Nasal cavity respiratory epithelium epithelial cell of viscerocranial mucosa (primary cell): ENCODE data around the gene GATM. TPM values are rescaled to one million over a fixed set of nuclear protein-coding genes. Genes with fewer than 3 reads are reported as not detected.

ENCODE experiments used
- total RNA-seq: library from RNA; depleted of rRNA; stranded (reverse); fragments of >200 nt; gene quantifications from 2 replicates; pipeline ENCODE4 v1.2.3, GENCODE V29; 2014

GATM gene
- 2.1 and 5.7 TPM in 2 replicates for total RNA-seq

GRCh38 chr15:45378149-45378912 lies at the start of gene GATM:
Gene GATM, minus strand, starts transcription at chr15:45378544. Its CDS starts 91 bp downstream, at chr15:45378453.

Other genes with a start within 250 kb of the GATM start
- 36.2 and 50.6 TPM in 2 replicates for gene DUOXA1, start 248.7 kb downstream of the GATM start, total RNA-seq
- gene DUOX1, start 248.6 kb downstream of the GATM start, total RNA-seq: 26.7 and 48.0 TPM in 2 replicates
- gene SHF, start 190.6 kb downstream of the GATM start, total RNA-seq: 0.14 and 0.34 TPM in 2 replicates
- not detected in 2 replicates for gene SLC28A2, start 126.3 kb downstream of the GATM start, total RNA-seq
- gene SLC30A4, start 144.2 kb upstream of the GATM start, total RNA-seq: 5.5 and 8.7 TPM in 2 replicates
- 66.6 and 90.2 TPM in 2 replicates for gene BLOC1S6, start 208.8 kb upstream of the GATM start, total RNA-seq